Esophagus muscularis mucosa (tissue), 4 donors: Measurements from ENCODE around the gene ARV1. TPM values are rescaled to one million over a fixed set of nuclear protein-coding genes. Genes with fewer than 3 reads are reported as not detected.
"Not testable (repeated sequence)": the region's sequence is repeated elsewhere in the genome, so short reads cannot be mapped to it uniquely, and the experiment has no call there.

Experiments used
- DNase-seq: peaks from one replicate; pipeline ENCODE4 v3.0.0-alpha.2; 2017; ENCODE audit errors: extremely low spot score
- H3K27ac ChIP-seq, 4 donors: fragments of 200-600 bp; sonication (generic); replicated peaks in 1 of 4; 1 replicate in 3 of 4; 2 replicates in 1 of 4; pipeline ENCODE4 v1.5.1; 2016 to 2019; ENCODE audit warnings: mild to moderate bottlenecking in 1 of 4
- H3K27me3 ChIP-seq, 4 donors: fragments of 200-600 bp; sonication (generic); one replicate each; pipeline versions ENCODE4 v1.5.1 to v1.6.0; 2016 to 2019
- H3K36me3 ChIP-seq, 4 donors: fragments of 200-600 bp; sonication (generic); one replicate each; pipeline ENCODE4 v1.5.1; 2016 to 2019
- H3K4me1 ChIP-seq, 4 donors: fragments of 200-600 bp; sonication (generic); one replicate each; pipeline ENCODE4 v1.5.1; 2016 to 2019
- H3K4me3 ChIP-seq, 4 donors: fragments of 200-600 bp; sonication (generic); 1 replicate in 2 of 4; 2 replicates in 2 of 4; pipeline ENCODE4 v1.5.1; 2016 to 2019; ENCODE audit warnings: mild to moderate bottlenecking in 4 of 4, moderate library complexity in 1 of 4
- H3K9me3 ChIP-seq, 4 donors: fragments of 200-600 bp; sonication (generic); 1 replicate in 3 of 4; 2 replicates in 1 of 4; pipeline ENCODE4 v1.5.1; 2016 to 2019
- CTCF ChIP-seq, 3 experiments: fragments of 200-600 bp in 2 of 3; fragments of 450-650 bp in 1 of 3; sonication (generic) in 2 of 3; IDR thresholded peaks; one replicate each; pipeline ENCODE4 v1.5.1; 2017 to 2019; ENCODE audit warnings: antibody characterized with exemption in 3 of 3, mild to moderate bottlenecking in 2 of 3, moderate library complexity in 1 of 3
- EP300 ChIP-seq: sonication (generic); formaldehyde crosslinking; IDR thresholded peaks from one replicate; pipeline ENCODE4 v1.6.1; 2017; ENCODE audit warnings: antibody characterized with exemption
- POLR2A ChIP-seq: fragments of 450-650 bp; IDR thresholded peaks from one replicate; pipeline ENCODE4 v1.6.1; 2017; ENCODE audit warnings: antibody characterized with exemption, moderate library complexity, mild to moderate bottlenecking, low read depth
- POLR2AphosphoS5 ChIP-seq, 2 donors: sonication (generic); formaldehyde crosslinking; IDR thresholded peaks; one replicate each; pipeline ENCODE4 v1.6.1; 2017; ENCODE audit warnings: antibody characterized with exemption in 2 of 2
- WGBS: methylation state at CpG from one replicate; pipeline ENCODE4 v1.1.5; 2018; 5-methylcytosine and 5-hydroxymethylcytosine counted together
- intact Hi-C: fragments of 100-400 bp; cut with DNase I; formaldehyde crosslinking; loops from one replicate; pipeline ENCODE4 v1.15.1; 2023
- total RNA-seq, 4 donors: library from RNA; depleted of rRNA; stranded (reverse); fragments of >200 nt; gene quantifications; one replicate each; pipeline versions ENCODE4 v1.1.0 to v1.2.1, GENCODE V29; 2016

ARV1 gene
- total RNA-seq, 4 donors from 2014 or later = 14.9 to 21.6 (median 18.8) TPM

- Histone ChIP-seq H3K27me3 (no peaks in the 10 kb centered on the region), H3K9me3 (no peaks in the 10 kb centered on the region), H3K4me1 (no peaks in the 10 kb centered on the region), H3K4me3 (no peak overlapping the region), H3K36me3 (peaks cover 13 to 64% (median 36%) of the 10 kb centered on the region in 4 donors), H3K27ac (no peak overlapping the region)
- TF ChIP-seq CTCF (IDR thresholded peaks at IDR 0.05) = no peak
- TF ChIP-seq EP300 = no peak
- TF ChIP-seq POLR2A = no peak
- TF ChIP-seq POLR2AphosphoS5 (IDR thresholded peaks at IDR 0.05) = no peak
- no peak for DNase-seq
- 84% methylated on average over 7 of the region's 7 CpGs for WGBS
- intact Hi-C loops = no loop called here
Observed at GRCh38 chr1:230992100-230992774, 13.3 kb downstream of the ARV1 start.

DNA sequence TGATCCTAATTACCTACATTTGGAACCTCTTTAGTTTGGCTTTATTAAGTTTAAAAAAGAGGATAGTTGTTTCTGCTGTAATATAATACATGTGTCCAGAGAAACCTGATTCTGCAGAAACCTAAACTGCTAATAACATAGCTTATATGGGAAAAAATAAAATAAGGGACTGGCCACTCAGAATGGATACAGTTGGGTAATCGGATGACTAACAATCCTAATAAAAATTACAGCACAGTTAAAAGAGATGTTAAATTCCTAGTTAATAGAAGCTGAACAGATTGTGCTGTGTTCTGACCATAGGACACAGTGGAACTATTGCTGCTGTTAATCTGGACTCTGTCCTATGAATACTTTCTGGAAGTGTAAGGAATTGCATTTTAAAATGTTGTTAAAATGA, 16.0 kb downstream of the ARV1 start:
- H3K36me3 ChIP-seq = peaks cover 37 to 84% (median 62%) of the 10 kb centered on the region in 4 donors

DNA sequence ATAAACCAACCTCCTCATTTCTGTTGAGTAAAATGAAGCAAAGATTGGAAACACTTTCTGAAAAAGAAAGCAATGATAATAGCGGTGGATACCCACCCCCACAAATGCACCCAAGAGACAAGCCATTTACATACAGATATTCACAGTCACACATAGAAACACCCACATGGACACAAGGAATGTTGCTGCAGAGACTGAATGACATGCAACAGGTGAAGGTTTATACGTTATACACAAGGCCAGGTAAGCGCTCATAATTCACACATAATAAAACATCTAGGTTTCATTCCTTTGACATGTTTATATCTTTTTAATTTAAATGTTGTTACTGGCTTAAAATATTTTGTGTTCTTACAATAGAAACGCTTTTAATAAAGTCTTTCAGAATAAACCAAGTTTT, 21.3 kb downstream of the ARV1 start:
- Histone ChIP-seq H3K9me3 (peaks cover 0 to 15% (median 9%) of the 10 kb centered on the region in 4 donors), H3K27ac (no peak overlapping the region), H3K27me3 (no peaks in the 10 kb centered on the region), H3K4me3 (no peak overlapping the region), H3K36me3 (peaks cover 39 to 69% (median 61%) of the 10 kb centered on the region in 4 donors), H3K4me1 (no peaks in the 10 kb centered on the region)
- 92% methylated on average over 4 of the region's 4 CpGs for WGBS
- no peak for DNase-seq
- TF ChIP-seq CTCF (IDR thresholded peaks at IDR 0.05) (no peak), POLR2AphosphoS5 (IDR thresholded peaks at IDR 0.05) (no peak), POLR2A (no peak), EP300 (no peak)
- intact Hi-C loops = no loop called here

More for the DNA sequence above, 16.0 kb downstream of the ARV1 start:
- no peak overlapping the region for H3K4me3 ChIP-seq
- WGBS = 94% methylated on average over 1 of the region's 1 CpG
- intact Hi-C loops = no loop called here
- no peaks in the 10 kb centered on the region for H3K27me3 ChIP-seq
- no peaks in the 10 kb centered on the region for H3K4me1 ChIP-seq
- TF ChIP-seq EP300 = no peak
- TF ChIP-seq CTCF (IDR thresholded peaks at IDR 0.05) = no peak
- no peak for TF ChIP-seq POLR2AphosphoS5 (IDR thresholded peaks at IDR 0.05)
- no peak for TF ChIP-seq POLR2A
- no peaks in the 10 kb centered on the region for H3K9me3 ChIP-seq
- no peak overlapping the region for H3K27ac ChIP-seq
- DNase-seq = no peak

- no peak overlapping the region for H3K4me3 ChIP-seq
- DNase-seq = no peak
- intact Hi-C loops = no loop called here
- no peak overlapping the region for H3K27ac ChIP-seq
- peaks cover 0 to 15% (median 9%) of the 10 kb centered on the region in 4 donors for H3K9me3 ChIP-seq
- no peaks in the 10 kb centered on the region for H3K4me1 ChIP-seq
- peaks cover 39 to 67% (median 60%) of the 10 kb centered on the region in 4 donors for H3K36me3 ChIP-seq
- no peaks in the 10 kb centered on the region for H3K27me3 ChIP-seq
- TF ChIP-seq POLR2A (no peak), CTCF (IDR thresholded peaks at IDR 0.05) (no peak), EP300 (no peak), POLR2AphosphoS5 (IDR thresholded peaks at IDR 0.05) (no peak)
- WGBS = 88% methylated on average over 1 of the region's 1 CpG
Observed at GRCh38 chr1:231000639-231001038, 21.7 kb downstream of the ARV1 start.

- no peak for DNase-seq
- H3K9me3 ChIP-seq = peaks cover 0 to 21% (median 13%) of the 10 kb centered on the region in 4 donors
- intact Hi-C loops = no loop called here
- H3K36me3 ChIP-seq = peaks cover 39 to 55% (median 49%) of the 10 kb centered on the region in 4 donors
- no peak for TF ChIP-seq POLR2AphosphoS5 (IDR thresholded peaks at IDR 0.05)
- no peak for TF ChIP-seq POLR2A
- TF ChIP-seq CTCF (IDR thresholded peaks at IDR 0.05) = no peak
- TF ChIP-seq EP300 = no peak
- H3K27me3 ChIP-seq = no peaks in the 10 kb centered on the region
- no peaks in the 10 kb centered on the region for H3K4me1 ChIP-seq
- no peak overlapping the region for H3K27ac ChIP-seq
- no peak overlapping the region for H3K4me3 ChIP-seq
Observed at GRCh38 chr1:231001892-231002291, 23.0 kb downstream of the ARV1 start.

- H3K27ac ChIP-seq, H3K27me3 ChIP-seq, DNase-seq, H3K4me3 ChIP-seq, intact Hi-C loops, H3K4me1 ChIP-seq, H3K36me3 ChIP-seq: not testable (repeated sequence)
- 54% methylated on average over 1 of the region's 1 CpG for WGBS
- H3K9me3 ChIP-seq = peaks cover 0 to 31% (median 19%) of the 10 kb centered on the region in 4 donors
Observed at GRCh38 chr1:231007535-231007934, 28.6 kb downstream of the ARV1 start.
